LoVo (cell line): Measurements from ENCODE around the gene CTBP2.

ENCODE experiments used
- DNase-seq: peaks from one replicate; pipeline ENCODE4 v3.0.0-alpha.2; 2016; ENCODE audit warnings: low spot score

The CTBP2 gene

DNA sequence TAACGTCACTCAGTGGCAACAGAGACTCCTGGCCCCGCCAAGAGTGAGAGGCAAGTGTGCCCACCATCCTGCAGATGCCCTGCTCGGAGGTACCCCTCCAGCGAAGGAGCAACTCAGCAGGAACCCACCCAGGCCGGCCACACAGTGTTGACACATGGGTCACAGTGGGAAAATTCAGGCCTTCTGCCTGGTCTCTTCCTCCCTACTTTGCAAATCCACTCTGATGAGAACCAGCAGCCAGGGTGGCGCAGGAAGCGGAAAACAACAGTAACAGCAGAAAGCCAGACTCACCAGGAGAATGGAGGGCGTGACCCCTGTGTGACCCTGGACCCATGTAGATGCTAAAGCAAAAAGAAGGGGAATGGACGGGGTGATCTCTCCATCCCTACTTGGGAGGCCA, 53.8 kb downstream of the CTBP2 start:
- DNase-seq: no peak

GRCh38 chr10:125105706-125106255, 54.6 kb downstream of the CTBP2 start:
- no peak for DNase-seq

GRCh38 chr10:125105155-125105554, 55.2 kb downstream of the CTBP2 start:
- DNase-seq: no peak

- DNase-seq: no peak
Measured at GRCh38 chr10:125104559-125104958, 55.8 kb downstream of the CTBP2 start.

DNA sequence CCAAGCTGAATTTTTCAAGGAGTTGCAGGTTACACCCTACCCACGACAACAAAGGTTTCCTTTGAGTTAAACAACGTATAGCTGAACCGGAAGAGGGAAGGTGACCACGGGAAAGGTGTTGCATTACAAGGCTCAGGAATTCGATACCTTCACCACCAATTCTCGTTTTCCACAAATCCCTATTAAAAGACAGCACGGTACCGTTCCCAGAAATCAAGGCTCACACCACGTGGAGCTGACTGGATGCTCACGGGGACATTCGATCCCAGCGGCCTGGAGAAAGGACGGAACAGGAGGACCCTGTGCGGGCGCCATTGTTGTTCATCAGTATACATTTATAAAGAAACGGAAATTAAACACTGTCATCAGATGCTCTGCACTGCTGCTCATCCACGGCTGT, 56.4 kb downstream of the CTBP2 start:
- DNase-seq: no peak

DNA sequence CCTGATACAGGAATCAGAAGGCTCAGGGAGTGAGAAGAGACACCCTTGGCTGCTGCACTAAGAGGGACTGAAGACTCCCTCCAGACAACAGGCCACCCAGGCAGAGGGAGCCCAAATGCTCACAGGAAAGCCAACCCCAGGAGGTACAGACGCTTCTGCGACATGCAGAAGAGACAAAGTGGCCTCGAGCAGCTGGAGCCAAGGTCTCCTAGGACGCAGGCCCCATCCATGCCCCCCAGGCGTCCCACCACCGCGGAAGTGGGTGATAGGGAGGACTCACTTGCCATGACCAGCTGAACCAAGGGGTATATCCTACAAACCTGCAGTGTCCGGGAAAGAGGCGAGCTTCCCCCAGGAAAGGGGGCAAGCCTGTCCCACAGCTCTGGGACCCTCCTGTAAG, 56.9 kb downstream of the CTBP2 start:
- no peak for DNase-seq

GRCh38 chr10:125102821-125103220, 57.5 kb downstream of the CTBP2 start:
- DNase-seq: no peak

GRCh38 chr10:125102246-125102645, 58.1 kb downstream of the CTBP2 start:
- DNase-seq: no peak

DNA sequence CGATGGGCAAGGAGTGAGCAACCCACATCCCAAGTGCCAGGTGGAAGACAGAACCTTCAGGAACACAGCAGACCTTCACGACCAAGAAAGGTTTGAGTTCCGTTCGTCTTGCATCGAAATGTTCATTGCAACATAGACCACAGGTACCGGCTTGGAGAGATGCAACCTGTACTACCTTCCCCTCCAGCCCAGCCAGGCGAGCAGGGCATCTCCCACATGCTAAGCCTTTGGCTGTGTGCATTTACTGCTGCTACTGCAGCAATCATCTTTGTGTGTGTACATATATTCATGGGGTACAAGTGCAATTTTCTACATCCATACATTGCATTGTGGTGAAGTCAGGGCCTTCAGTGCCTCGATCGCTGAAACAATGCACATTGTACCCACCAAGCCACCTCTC, 58.8 kb downstream of the CTBP2 start:
- DNase-seq: no peak

- DNase-seq: no peak
Measured at GRCh38 chr10:125101049-125101448, 59.3 kb downstream of the CTBP2 start.

- no peak for DNase-seq
Measured at GRCh38 chr10:125097409-125098070, 62.8 kb downstream of the CTBP2 start.

GRCh38 chr10:125096975-125097374, 63.4 kb downstream of the CTBP2 start:
- DNase-seq: no peak

DNA sequence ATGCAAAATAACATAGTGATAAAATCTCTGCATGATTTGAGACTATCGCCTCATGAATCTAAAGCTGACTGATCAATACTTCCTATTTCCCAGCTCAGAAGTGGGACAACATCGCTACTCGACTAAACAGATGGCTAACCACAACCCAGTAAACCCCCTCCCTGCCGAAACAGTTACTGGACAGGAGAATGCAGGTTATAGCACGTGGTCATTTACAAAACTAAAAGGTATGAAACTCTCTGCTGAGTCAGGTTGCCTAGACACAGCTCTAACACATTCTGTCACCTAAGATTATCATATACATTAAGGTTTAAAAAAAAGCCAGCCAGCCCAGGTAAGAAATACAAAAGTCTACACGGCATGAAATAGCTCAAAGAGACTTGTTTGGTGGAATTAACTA, 64.0 kb downstream of the CTBP2 start:
- DNase-seq: no peak

GRCh38 chr10:125095776-125096175, 64.6 kb downstream of the CTBP2 start:
- DNase-seq: no peak

- DNase-seq: no peak
Measured at GRCh38 chr10:125095228-125095627, 65.1 kb downstream of the CTBP2 start.

DNA sequence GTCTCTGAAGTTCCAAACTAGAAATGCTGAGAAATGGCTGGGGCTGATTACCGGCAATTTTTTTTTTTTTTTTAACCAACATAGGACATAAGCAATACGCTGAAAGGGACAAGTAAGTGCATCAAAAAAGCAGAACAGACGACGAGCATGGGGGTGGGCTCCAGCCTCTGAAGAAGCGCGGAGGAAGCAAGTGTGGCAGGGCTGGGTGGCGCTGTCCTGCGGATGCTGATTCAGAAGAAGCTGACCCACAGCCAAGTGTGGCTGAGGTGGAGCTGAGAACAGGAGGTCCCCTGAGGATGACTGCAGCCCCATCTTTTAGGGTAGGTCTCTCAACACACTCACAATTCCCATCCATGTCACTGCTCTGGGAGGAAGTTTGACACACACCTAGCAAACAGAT, 65.6 kb downstream of the CTBP2 start:
- no peak for DNase-seq

DNA sequence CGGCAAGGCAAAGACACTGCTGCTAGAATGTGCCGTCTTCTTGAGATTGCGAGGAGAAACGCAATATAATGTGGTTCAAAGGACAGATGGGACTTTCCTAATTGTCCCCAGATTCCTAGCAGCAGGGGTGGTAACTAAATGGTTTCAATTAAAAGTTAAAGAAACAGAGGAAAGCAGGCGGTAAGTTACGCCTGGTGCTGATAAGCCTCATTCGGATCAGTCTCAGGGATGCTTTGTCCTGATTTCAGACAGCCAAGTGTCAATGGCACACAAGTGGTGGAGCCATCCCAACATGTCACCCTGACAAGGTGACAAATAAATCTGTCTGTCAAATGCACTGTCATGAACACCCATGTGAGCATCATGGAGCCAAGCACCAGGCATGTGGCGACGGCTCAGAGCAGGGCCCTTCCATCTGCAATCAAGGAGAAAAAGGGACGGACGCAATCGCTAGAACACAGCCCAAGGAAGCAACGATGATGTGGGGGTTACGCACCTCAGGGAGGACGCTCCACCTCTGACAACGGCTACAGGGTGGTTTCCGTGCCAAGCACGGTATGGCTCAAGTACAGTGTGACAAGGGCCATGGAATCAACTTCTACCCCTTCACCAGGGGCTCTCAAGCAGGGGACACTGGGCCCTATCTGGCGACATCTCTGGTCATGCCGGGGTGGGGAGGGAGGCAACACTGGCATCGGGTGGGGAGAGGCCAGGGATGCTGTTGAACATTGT, 66.2 kb downstream of the CTBP2 start:
- no peak for DNase-seq

DNA sequence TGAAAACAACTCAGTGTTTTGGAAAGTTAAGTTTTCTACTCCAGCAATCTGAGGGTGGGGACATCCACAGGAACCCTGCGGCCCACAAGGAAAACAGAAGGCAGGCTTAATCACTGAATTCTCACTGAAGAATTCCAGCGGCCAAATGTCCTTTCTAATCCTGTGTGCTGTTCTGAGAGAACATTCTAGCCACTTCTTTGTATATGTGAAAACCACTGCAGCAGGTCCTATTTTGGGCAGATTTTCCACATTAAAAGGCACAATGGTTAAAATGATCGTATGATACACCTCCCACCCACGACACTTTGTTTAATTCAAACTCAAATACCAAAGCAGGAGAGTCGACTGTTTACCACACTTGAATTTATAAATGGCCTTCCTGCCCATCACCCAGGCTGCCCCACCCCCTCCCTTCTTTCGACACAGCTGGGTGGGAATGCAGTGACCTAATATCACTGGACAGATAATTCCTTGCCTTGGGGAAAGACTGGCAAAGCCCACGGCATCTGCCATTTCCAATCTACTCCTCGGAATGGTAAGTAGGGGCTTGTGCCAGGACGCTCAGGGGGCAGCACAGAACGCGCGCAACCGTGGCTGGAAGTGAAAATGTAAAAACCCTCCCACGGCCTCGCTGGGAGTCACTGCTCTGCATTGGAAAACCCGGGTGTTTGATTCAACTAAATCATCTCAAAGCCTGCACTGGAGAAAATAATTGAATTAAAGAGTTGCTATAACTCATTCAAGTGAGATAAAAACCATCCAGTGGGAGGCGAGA, 67.0 kb downstream of the CTBP2 start:
- no peak for DNase-seq

DNA sequence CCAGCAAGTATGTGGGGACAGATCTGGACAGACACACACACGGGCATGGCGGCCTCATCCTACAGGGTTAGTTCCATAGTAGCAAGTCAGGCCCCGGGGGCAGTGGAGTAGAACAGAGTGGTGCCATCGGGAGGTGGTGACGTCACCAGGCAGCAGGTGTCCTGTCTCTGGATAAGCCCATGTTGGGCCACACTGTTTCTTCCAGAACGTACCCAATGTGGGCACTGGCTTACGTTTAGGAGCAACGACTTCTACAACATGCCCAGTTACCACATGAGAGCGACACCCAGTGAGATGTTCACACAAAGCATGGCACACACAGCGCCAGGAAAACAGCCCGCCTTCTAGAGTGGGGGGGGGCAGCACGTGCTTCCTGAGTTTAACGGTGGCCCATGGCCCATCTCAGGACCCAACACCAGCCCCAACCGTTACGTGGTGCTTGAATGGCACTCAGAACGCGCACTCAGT, 67.8 kb downstream of the CTBP2 start:
- DNase-seq: no peak

GRCh38 chr10:125091891-125092290, 68.5 kb downstream of the CTBP2 start:
- no peak for DNase-seq

DNA sequence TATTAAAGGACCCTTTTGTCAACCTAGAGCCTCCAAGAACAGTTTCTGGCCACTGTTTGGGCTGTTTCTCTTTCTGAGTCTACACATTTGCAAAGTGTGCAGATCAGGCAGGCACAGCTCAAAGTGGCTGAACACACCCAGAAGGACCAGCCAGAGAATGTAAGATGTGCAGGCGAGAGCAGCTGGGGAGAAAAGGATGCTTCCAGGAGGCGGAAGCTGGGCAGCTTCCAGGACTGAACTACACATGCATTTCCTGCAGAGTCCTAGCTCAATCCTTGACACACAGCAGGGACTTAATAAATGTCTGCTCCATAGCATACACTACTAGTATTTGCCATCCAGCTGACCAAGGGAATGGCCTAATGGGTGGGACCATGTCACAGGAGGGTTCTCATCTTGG, 70.9 kb downstream of the CTBP2 start:
- no peak for DNase-seq

GRCh38 chr10:125087897-125088215, 72.5 kb downstream of the CTBP2 start:
- DNase-seq: no peak
